ENCODE data around the gene CD6. TPM values are rescaled to one million over a fixed set of nuclear protein-coding genes. Genes with fewer than 3 reads are reported as not detected.

The CD6 gene
- total RNA-seq, 1 experiment from 2014 or later, result 0.23 TPM

DNA sequence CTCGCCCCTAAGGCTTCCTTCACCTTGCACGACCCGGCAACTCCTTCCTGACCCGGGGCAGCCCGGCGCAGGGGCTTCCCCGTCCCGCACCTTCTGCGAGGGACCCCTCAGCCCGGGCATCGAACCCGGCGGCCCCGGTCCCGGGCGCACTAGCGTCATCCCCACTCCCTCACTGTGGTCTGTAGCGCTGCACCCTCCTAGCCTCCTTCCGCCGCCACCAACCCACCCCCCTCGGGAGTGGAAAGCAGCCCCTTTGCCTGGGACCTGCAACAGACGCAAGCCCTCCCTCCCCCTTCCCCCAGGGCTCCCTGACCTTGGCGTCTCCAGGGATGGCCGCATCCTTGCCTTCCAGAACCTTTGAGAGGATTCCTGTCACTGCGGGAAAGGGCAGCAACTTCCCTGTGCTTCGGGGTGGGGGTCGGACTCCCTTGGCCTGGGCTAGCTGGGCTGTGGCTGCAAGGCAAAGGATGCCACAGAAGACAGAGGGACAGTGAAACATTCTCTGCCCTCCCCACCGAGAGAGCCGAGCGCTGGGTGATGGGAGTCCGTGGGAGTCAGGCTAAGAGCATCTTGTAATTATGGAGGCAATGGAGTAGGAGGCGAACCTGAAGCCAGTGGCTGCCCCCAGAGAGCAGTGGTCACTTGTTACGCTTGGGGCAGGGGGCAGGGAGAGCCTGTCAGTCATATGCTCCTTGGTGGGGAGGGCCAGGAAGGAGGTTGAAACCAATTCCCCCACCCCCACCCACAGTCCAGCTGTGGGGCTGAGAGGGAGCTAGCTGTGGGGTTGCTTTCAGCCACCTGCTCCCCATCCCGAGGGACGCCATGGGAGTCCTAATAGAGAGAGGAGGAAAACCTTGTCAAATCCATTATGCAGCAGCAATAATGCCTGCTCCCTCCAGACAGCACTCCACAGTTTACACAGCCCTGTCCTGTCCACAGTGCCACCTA, 46.3 kb upstream of the CD6 start:
- CTCF ChIA-PET, result no interaction called here
- no TSS peak for BruUV-seq (replicated peaks)

GRCh38 chr11:60925868-60926267, 45.6 kb upstream of the CD6 start:
- Histone ChIP-seq H3K4me1 (peaks cover 13% of the 10 kb centered on the region), H3K4me3 (ENCODE audit: low read depth, low read length) (no peak overlapping the region), H3K36me3 (ENCODE audit: control insufficient read depth, insufficient read depth, low read length) (no peaks in the 10 kb centered on the region), H3K9me3 (no peaks in the 10 kb centered on the region), H3K27me3 (replicated peaks; ENCODE audit: control insufficient read depth, insufficient read depth, low read length) (no peaks in the 10 kb centered on the region)
- intact Hi-C loops (cut with micrococcal nuclease; ENCODE audit: unreplicated experiment), result no loop called here
- CTCF ChIA-PET, result no interaction called here
- H3K4me3 Mint-ChIP-seq (ENCODE audit: unreplicated experiment), result peak overlapping the region; percentile 90
- POLR2A ChIA-PET, result no interaction called here
- H3K9me3 Mint-ChIP-seq (ENCODE audit: unreplicated experiment), result no peaks in the 10 kb centered on the region
- DNase-seq, result no peak
- TF ChIP-seq, protein P1, sequence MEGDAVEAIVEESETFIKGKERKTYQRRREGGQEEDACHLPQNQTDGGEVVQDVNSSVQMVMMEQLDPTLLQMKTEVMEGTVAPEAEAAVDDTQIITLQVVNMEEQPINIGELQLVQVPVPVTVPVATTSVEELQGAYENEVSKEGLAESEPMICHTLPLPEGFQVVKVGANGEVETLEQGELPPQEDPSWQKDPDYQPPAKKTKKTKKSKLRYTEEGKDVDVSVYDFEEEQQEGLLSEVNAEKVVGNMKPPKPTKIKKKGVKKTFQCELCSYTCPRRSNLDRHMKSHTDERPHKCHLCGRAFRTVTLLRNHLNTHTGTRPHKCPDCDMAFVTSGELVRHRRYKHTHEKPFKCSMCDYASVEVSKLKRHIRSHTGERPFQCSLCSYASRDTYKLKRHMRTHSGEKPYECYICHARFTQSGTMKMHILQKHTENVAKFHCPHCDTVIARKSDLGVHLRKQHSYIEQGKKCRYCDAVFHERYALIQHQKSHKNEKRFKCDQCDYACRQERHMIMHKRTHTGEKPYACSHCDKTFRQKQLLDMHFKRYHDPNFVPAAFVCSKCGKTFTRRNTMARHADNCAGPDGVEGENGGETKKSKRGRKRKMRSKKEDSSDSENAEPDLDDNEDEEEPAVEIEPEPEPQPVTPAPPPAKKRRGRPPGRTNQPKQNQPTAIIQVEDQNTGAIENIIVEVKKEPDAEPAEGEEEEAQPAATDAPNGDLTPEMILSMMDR (IDR thresholded peaks at IDR 0.05; ENCODE audit: insufficient read depth in 1 of 2, low read depth in 1 of 2, low read length in 1 of 2, severe bottlenecking in 1 of 2, unreplicated experiment in 1 of 2), result no peak
- H3K27ac Mint-ChIP-seq (ENCODE audit: unreplicated experiment), result no peak overlapping the region
- peaks cover 21% of the 10 kb centered on the region for H3K36me3 Mint-ChIP-seq (ENCODE audit: insufficient read depth, unreplicated experiment)
- peaks cover 13% of the 10 kb centered on the region for H3K4me1 Mint-ChIP-seq (ENCODE audit: low read depth, unreplicated experiment)
- no peaks in the 10 kb centered on the region for H3K27me3 Mint-ChIP-seq (ENCODE audit: insufficient read depth, unreplicated experiment)
- TSS peak; percentile 31 for BruUV-seq (replicated peaks)

More for the DNA sequence above, 46.3 kb upstream of the CD6 start:
- Histone ChIP-seq H3K27me3 (replicated peaks; ENCODE audit: control insufficient read depth, insufficient read depth, low read length) (no peaks in the 10 kb centered on the region), H3K4me1 (peaks cover 13% of the 10 kb centered on the region), H3K36me3 (ENCODE audit: control insufficient read depth, insufficient read depth, low read length) (no peaks in the 10 kb centered on the region), H3K4me3 (ENCODE audit: low read depth, low read length) (peak overlapping the region; percentile 71), H3K9me3 (no peaks in the 10 kb centered on the region)
- TF ChIP-seq, protein P1 (IDR thresholded peaks at IDR 0.05; ENCODE audit: insufficient read depth in 1 of 2, low read depth in 1 of 2, low read length in 1 of 2, severe bottlenecking in 1 of 2, unreplicated experiment in 1 of 2), result no peak
- Mint-ChIP-seq H3K4me3 (ENCODE audit: unreplicated experiment) (peak overlapping the region; percentile 90), H3K27ac (ENCODE audit: unreplicated experiment) (peak overlapping the region; percentile 59), H3K4me1 (ENCODE audit: low read depth, unreplicated experiment) (peaks cover 13% of the 10 kb centered on the region), H3K36me3 (ENCODE audit: insufficient read depth, unreplicated experiment) (peaks cover 28% of the 10 kb centered on the region), H3K27me3 (ENCODE audit: insufficient read depth, unreplicated experiment) (no peaks in the 10 kb centered on the region), H3K9me3 (ENCODE audit: unreplicated experiment) (no peaks in the 10 kb centered on the region)
- POLR2A ChIA-PET, result interaction anchor here (1.2 kb wide), 1 partner anchor 12 kb away, joined by 12 read pairs; the partner anchor contains the start of gene TMEM109
- DNase-seq, result peak in 1 of 2 experiments; percentile 37
- intact Hi-C loops (cut with micrococcal nuclease; ENCODE audit: unreplicated experiment), result loop anchor here (1.0 kb wide), 1 partner anchor 11 kb away; the partner anchor contains the start of gene TMEM109

GRCh38 chr11:60926500-60926899, 45.0 kb upstream of the CD6 start:
- ChIA-PET POLR2A (interaction anchor here (0.7 kb wide), 1 partner anchor 45 kb away, joined by 3 read pairs; no protein-coding TSS in a partner anchor), CTCF (no interaction called here)
- H3K36me3 Mint-ChIP-seq (ENCODE audit: insufficient read depth, unreplicated experiment), result peaks cover 19% of the 10 kb centered on the region
- H3K27me3 Mint-ChIP-seq (ENCODE audit: insufficient read depth, unreplicated experiment), result no peaks in the 10 kb centered on the region
- Histone ChIP-seq H3K36me3 (ENCODE audit: control insufficient read depth, insufficient read depth, low read length) (no peaks in the 10 kb centered on the region; the same call in 1 of the 2 replicates), H3K4me3 (ENCODE audit: low read depth, low read length) (no peak overlapping the region), H3K27me3 (replicated peaks; ENCODE audit: control insufficient read depth, insufficient read depth, low read length) (no peaks in the 10 kb centered on the region), H3K4me1 (peaks cover 13% of the 10 kb centered on the region), H3K9me3 (no peaks in the 10 kb centered on the region)
- BruUV-seq (replicated peaks), result no TSS peak
- no peak overlapping the region for H3K4me3 Mint-ChIP-seq (ENCODE audit: unreplicated experiment)
- H3K4me1 Mint-ChIP-seq (ENCODE audit: low read depth, unreplicated experiment), result peaks cover 13% of the 10 kb centered on the region
- H3K27ac Mint-ChIP-seq (ENCODE audit: unreplicated experiment), result no peak overlapping the region
- intact Hi-C loops (cut with micrococcal nuclease; ENCODE audit: unreplicated experiment), result no loop called here
- TF ChIP-seq, protein P1 (IDR thresholded peaks at IDR 0.05; ENCODE audit: insufficient read depth in 1 of 2, low read depth in 1 of 2, low read length in 1 of 2, severe bottlenecking in 1 of 2, unreplicated experiment in 1 of 2), result no peak
- no peak for DNase-seq
- no peaks in the 10 kb centered on the region for H3K9me3 Mint-ChIP-seq (ENCODE audit: unreplicated experiment)
